SKM-1 (cell line): ENCODE results near the gene SKAP1.
"Not testable (repeated sequence)": the region's sequence is repeated elsewhere in the genome, so short reads cannot be mapped to it uniquely, and the experiment has no call there.

ENCODE experiments used
- DNase-seq: peaks from one replicate; lab custom pipeline; 2025; ENCODE audit not compliant: unreplicated experiment; lab: John Stamatoyannopoulos, UW

SKAP1 gene

DNA sequence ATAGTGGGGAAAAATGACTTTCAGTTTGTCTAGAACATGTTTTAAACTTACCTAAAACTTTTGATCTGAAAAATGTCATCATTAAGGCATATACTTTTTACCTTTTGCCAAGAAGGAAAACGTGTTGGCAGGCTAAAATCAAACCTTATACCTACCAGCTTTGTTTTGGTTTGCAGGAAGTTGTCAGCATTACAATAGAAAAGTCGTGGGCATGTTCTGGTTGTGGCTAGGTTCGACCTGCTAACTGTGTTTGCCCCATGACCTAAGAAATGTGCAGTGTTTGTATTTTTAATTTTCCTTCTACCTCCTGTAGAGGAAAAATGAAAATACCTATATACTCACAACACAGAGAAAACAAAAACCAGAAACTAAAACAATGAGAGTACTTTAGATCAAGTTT is 13.0 kb downstream of the SKAP1 start:
- no peak for DNase-seq

- no peak for DNase-seq
Observed at GRCh38 chr17:48413613-48414405, 16.2 kb downstream of the SKAP1 start.

- DNase-seq = no peak
Observed at GRCh38 chr17:48412841-48413240, 17.2 kb downstream of the SKAP1 start.

- not testable (repeated sequence) for DNase-seq
Observed at GRCh38 chr17:48410821-48411220, 19.2 kb downstream of the SKAP1 start.

DNA sequence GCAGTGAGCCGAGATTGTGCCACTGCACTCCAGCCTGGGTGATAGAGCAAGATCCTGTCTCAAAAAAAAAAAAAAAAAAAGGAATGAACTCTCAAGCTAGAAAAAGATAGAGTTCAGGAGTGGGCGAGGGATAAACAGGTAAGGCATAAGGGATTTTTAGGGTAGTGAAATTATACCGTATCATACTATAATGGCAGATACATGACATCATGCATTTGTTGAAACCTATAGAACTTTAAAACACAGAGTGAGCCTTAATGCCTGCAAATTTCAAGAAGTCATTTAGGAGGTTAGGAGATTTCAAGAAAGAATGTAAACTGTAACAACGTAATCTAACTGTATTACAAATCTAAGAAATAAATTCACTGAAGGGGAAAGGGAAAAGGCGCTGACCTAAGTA is 20.4 kb downstream of the SKAP1 start:
- DNase-seq = no peak

- no peak for DNase-seq
Observed at GRCh38 chr17:48406936-48407567, 23.0 kb downstream of the SKAP1 start.

- DNase-seq = no peak
Observed at GRCh38 chr17:48394821-48395220, 35.2 kb downstream of the SKAP1 start.

DNA sequence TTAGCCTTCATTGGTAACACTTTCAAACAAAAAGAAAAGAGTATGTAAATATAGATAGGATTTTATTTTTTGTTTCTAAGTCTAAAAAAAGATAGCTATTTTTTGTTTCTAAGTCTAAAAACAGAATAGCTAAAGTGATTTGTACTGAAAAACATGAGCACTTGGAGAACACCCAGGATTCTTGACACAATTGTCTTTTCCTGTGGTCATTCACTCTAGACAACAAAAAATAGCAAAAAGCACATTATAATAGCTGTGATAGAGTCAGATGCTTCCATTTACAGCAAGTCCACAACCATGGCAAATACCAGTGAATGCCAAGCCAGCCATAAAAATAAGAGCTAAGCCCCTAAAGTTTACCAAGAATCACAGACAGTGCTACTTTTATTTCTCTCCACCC is 36.7 kb downstream of the SKAP1 start:
- DNase-seq = no peak

DNA sequence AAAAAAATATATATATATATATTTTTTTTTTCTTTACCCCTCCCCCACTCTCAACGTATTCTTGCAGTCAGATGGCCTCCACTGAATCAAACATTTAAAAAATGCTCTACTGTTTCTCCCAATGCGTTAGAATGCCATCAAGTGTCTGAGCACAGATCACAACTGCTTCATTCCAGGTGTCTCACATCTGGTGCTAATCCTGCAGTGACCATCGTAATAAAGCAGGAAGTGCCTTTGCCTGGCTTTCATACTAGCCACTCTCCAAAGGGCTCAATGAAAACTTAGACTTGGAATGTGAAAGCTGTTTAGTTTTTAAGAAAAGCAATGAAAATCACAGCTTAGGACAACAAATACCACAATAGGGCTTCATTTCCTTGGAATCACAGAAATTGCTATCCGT is 37.2 kb downstream of the SKAP1 start:
- no peak for DNase-seq

GRCh38 chr17:48391444-48391843 is 38.6 kb downstream of the SKAP1 start:
- DNase-seq = no peak

DNA sequence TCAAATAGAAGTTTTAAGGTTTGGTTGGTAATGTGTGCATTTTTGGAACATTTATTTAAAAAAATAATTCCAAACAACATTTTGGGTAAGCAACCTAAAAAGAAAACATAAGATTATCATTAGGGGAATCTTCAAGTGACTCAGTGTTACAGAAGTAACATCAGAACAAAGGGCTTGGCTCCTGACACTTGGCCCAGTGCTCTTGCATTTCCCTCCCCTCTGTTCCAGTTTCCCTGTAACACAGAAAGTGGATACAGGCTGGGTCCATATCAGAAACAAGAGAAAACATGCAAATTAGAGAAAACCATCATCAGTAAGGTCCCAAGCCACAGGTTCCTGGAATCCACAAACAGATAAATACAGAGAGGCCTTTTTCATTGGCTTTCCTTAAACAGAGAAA is 40.1 kb downstream of the SKAP1 start:
- DNase-seq = no peak

DNA sequence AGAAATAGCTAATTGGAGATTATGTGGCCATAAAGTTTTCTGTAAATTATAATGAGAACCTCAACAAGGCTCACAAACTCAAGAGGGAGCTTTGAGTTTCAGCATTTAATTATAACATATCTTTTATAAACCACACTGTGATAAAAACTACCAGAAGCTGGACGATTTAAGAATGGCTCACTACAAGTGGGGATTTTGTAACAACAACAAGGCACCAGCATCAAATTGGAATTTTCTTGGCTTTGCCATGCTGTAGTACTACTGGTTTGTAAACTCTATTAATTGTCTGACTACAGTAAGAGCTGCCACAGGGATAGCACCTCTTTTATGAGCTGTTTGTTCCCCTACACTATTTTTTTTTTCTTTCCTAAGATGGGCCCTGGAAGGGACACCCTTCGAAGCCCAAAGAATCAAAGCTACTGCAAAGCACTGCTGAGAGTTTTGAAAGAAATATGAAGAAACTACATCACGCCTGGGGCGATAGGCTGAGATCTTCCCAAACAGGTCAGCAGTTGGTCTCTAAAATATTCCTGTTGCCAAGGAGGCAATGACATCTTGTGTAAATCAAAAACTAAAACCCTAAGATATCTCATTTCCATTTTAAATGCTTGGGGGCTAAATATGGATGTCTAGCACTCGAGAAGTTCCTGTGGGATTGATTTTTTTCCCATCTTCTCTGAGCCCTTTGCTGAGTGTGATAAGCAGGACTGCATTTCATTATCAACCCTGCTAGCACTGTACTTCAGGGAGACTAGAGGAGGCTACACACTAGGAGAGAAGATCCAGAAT is 40.9 kb downstream of the SKAP1 start:
- DNase-seq = no peak

DNA sequence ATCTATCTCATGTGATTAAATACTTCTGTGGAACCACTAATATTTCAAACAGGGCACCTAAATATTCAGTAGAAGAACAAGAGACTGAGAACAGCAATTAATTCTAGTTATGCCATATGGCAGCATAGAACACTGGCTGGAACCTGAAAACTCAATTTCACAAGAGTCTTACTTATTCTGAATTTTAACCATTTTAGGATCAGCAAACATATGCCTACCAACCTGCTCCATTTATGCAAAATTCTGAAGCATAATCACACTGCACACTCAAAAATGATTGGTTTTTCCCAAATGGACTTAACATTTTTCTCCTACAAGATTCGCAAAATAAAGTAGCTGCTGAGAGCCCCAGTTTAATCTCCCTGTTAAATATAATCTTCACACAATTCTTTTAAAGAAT is 43.2 kb downstream of the SKAP1 start:
- no peak for DNase-seq

GRCh38 chr17:48385319-48385718 is 44.7 kb downstream of the SKAP1 start:
- DNase-seq = no peak

GRCh38 chr17:48384164-48384563 is 45.9 kb downstream of the SKAP1 start:
- DNase-seq = no peak

- DNase-seq = no peak
Observed at GRCh38 chr17:48382989-48383388, 47.0 kb downstream of the SKAP1 start.

DNA sequence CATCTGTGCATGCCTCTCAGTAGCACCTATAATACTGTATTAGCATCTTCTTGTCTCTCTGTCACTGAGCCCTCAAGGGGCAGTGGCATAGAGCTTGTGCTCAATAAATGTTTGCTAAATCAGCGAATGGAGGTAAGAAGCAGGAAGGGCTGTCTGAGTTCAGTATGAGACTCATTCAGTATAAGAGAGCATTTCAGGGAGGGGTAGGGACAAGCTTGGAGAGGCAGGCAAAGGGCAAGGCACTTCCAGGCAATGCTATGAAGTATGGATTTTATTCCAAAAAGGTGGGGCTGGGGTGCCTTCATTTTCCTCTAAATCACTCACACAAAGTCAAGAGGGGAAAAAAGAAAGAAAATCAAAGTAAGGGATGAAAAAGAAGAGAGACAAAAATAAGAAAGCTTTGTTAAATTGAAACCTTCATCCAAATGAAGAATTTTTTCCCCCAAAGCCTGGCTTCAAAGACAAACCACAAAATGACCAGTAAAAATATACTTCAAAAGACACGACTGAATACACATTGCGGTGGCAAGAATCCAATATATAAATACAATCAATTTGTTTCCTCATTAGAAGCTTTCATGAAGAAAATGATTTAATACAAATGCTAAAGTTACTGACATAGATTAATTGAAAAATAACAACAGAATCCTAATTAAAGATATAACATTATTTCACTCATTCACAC is 51.2 kb downstream of the SKAP1 start:
- no peak for DNase-seq

- no peak for DNase-seq
Observed at GRCh38 chr17:48378238-48378637, 51.8 kb downstream of the SKAP1 start.

GRCh38 chr17:48376682-48377325 is 53.2 kb downstream of the SKAP1 start:
- DNase-seq = no peak

GRCh38 chr17:48375356-48375755 is 54.7 kb downstream of the SKAP1 start:
- DNase-seq = no peak

DNA sequence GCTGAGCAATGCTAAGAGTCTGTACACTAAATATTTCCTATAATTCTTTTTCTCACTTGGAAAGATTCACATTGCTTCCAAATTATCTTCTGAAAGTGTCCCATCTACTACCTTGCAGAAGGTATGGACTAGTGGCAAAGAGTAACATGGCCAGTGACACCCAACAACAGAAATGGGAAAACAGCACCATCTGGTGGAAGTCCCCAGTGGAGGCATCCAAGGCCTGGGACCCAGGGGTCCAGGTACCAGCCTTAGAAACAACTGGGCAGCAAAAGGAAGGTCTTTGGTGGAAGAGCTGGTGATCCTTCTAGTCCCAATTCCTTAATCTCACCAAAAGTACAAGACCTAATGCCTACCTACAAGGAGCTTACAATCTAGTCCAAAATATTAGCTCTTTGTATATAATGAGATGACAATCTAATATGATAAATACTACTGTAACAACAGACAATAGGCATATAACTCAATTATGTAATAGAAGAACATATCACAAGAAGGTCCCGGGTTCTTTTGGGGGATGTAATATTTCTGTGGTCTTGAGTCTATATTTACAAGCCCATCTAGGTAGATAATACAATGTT is 55.3 kb downstream of the SKAP1 start:
- DNase-seq = no peak
